ENCODE results near the gene NRBF2.
"Not testable (repeated sequence)": the region's sequence is repeated elsewhere in the genome, so short reads cannot be mapped to it uniquely, and the experiment has no call there.

The NRBF2 gene

GRCh38 chr10:63119041-63119440 lies 14.1 kb upstream of the NRBF2 start:
- no peak for DNase-seq

DNA sequence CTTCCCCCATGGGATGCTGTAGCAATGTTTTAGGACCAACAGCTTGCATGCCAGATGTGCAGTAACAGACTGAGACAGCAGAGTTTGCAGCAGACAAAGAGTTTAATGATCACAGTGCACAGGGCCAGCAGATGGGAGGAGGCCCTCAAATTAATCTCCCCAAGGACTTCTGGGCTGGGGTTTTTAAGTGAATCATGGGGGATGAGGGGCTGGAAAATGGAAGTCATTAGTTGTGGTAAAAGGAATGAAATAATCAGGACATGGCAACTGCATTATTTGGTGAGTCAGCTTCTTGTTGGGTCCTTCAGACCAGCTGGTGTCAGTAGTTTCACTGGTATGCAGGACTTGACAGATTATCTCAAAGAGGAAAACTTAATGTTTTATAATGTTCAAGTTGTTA lies 12.6 kb upstream of the NRBF2 start:
- DNase-seq = no peak

GRCh38 chr10:63123727-63124362 lies 9.3 kb upstream of the NRBF2 start:
- DNase-seq = no peak

- no peak for DNase-seq
Observed at GRCh38 chr10:63125459-63125858, 7.7 kb upstream of the NRBF2 start.

DNA sequence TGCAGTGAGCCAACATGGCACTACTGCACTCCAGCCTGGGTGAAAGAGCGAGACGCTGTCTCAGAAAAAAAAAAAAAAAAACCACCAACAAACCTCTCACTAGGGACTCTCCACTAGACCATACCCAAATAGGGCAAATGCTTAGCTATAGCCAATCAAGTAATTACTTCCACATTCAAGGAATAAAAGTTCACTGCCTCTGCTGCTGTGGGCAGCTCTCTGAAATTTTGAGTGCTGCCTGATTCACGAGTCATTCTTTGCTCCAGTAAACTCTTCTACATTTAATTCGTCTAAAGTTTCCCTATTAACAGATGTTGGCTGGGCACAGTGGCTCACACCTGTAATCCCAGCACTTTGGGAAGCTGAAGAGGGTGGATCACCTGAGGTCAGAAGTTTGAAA lies 4.7 kb upstream of the NRBF2 start:
- no peak for DNase-seq

DNA sequence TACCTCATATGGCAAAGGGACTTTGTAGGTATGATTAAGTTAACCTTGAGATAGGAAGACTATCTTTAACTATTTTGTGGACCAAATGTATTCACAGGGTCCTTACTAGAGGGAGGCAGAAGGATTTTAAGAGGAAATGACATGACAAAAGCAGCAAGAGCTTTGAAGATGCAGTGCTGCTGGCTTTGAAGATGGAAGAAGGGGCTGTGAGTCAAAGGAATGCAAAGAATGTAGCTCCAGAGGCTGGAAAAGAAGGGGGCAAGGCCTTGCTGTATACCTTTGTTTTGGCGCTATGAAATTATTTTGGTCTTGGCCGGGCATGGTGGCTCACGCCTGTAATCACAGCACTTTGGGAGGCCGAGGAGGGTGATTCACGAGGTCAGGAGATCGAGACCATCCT lies 3.2 kb upstream of the NRBF2 start:
- DNase-seq = no peak

GRCh38 chr10:63132651-63133055 lies 475 bp upstream of the NRBF2 start:
- DNase-seq = no peak

DNA sequence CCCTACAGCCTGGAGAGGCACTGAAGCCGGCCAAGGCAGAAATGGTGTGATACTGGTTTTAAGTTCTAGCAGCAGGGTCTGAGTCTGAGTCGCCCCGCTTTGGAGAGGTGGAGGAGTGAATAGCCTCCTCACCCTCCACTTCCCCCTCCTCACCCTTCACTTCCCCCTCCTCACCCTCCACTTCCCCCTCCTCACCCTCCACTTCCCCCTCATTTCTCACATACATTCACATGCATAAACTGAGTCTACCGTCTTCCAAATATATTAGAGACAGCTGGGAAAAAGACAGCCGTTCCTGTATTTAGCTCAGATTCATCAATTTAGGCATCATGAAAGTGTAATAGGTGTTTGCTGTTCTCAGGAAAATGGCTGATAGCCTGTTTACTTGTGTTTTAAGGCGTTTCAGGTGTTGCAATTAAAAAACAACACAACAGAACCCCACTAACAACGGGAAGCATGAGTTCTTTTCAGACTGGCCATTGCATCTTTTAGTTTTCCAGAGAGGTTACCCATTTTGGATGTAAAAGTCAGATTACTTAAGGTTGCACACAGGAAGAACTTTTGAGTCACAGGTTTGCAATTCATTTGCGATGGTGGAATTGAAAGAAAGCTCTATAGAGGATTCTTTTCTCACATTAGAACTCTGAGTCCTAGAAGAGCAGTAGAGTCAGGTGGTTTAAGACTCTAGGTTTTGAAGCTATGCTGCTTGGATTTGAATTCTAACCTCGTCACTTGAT lies 861 bp downstream of the NRBF2 start:
- no peak for DNase-seq

GRCh38 chr10:63137306-63137705 lies 4.2 kb downstream of the NRBF2 start:
- no peak for DNase-seq

- DNase-seq = no peak
Observed at GRCh38 chr10:63140077-63140476, 6.9 kb downstream of the NRBF2 start.

DNA sequence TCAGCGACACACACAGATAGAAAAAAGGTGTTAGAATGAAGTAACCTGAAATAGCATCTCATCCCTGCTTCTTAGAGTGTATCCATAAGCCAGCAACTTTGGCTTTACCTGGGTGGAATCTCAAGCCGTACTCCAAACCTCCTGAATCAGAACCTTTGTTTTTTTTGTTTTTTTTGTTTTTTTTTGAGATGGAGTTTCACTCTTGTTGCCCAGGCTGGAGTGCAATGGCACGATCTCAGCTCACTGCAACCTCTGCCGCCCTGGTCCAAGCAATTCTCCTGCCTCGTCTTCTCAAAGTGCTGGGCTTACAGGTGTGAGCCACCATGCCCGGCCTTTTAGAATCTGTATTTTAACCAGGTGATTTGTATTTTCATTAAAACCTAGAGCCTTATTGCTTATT lies 9.0 kb downstream of the NRBF2 start:
- DNase-seq = no peak

- DNase-seq = no peak
Observed at GRCh38 chr10:63143987-63144386, 10.9 kb downstream of the NRBF2 start.

- DNase-seq = no peak
Observed at GRCh38 chr10:63145782-63146181, 12.7 kb downstream of the NRBF2 start.

DNA sequence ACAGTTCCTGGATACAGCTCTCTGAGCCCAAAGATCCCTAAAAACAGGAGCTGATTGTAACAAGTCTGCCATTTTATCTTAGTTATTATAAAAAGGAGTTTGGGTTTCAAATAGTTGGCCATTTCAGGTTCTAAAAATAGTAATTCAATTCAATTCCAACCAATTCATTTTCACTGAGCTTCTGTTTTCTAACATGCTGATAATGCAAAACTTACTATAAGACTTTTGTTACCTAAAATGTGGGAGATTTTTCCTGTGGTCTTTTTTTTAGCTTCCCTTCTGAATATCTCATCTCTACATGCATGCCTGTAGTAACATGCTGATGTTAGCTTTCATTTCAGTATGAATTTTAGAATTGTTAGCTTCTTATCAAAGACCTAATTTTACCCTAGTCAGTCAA lies 13.4 kb downstream of the NRBF2 start:
- no peak for DNase-seq

DNA sequence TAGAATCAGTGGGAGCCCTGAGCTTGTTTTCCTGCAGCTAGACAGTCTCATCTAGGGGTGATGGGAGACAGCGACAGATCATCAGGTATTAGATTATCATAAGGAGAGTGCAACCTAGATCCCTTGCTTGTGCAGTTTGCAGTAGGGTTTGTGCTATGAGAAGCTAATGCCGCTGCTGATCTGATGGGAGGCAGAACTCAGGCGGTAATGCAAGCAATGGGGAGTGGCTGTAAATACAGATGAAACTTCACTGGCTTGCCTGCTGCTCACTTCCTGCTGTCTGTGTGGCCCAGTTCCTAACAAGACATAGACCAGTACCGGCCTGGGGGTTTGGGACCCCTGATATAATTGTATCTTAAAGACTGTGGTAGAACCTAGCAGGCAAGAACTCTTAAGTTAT lies 17.6 kb downstream of the NRBF2 start:
- DNase-seq = no peak

DNA sequence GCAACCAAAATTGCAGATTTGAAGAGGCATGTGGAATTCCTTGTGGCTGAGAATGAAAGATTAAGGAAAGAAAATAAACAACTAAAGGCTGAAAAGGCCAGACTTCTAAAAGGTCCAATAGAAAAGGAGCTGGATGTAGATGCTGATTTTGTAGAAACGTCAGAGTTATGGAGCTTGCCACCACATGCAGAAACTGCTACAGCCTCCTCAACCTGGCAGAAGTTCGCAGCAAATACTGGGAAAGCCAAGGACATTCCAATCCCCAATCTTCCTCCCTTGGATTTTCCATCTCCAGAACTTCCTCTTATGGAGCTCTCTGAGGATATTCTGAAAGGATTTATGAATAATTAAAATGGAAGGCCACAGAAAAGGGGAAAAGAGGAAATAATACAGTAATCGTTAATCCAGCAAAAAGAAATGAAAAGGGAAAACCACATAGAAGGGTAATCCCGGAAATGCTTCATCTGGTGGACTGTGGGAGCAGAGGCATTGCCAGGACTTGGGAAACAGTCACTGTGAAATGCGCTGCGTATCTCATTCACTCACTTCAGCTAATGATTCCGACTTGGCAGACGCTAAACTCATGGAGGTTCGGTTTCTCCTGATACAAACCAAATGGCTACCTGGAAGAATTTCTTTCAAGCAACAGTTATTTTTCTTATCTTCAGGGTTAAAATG lies 20.9 kb downstream of the NRBF2 start:
- DNase-seq = not testable (repeated sequence)

GRCh38 chr10:63154546-63155387 lies 21.6 kb downstream of the NRBF2 start:
- DNase-seq = no peak

- no peak for DNase-seq
Observed at GRCh38 chr10:63155388-63156020, 22.4 kb downstream of the NRBF2 start.

GRCh38 chr10:63156236-63156635 lies 23.1 kb downstream of the NRBF2 start:
- DNase-seq = no peak

GRCh38 chr10:63157845-63158624 lies 24.9 kb downstream of the NRBF2 start:
- peak; percentile 45 for DNase-seq

DNA sequence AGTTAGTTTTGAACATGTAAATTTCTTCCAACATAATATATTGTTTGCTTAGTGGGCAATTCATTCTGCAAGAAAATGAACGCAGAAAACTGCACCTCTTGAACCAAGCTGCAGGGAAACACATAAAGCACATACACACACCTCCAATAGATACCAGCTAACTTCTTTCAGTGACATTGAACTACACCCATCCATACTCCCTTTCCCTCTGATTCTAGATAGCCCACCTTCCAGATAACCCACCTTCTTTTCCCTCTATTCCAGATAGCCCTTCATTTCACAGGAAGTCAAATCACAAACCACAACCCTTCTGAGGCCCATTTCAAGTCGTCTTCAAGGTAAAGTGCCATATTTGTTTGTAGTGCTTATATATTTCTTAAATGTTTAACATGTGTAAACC lies 28.5 kb downstream of the NRBF2 start:
- no peak for DNase-seq

DNA sequence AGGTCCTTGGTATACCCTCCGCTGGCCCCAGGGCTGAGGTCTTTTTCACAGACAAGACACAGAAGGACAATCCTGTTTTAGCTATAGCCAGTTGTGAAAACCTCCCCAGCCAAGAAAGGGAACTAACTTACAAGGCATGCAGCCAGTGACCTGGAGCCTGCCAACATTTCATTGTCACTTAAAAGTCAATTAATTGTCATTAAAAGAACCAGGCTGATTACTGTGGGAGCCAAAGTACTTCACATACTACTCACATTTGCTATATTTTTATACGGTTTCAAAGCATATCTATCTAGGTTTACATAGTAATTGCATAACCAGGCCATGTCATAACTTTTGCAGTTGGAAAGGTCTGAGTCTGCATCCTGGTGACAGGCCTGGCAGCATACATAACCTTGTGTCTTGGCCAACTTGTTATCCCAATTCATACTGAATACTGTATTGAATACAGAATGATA lies 31.1 kb downstream of the NRBF2 start:
- no peak for DNase-seq
